IPS DF 19.7 (cell line): ENCODE results near the gene RAB14.
"Not testable (repeated sequence)": the region's sequence is repeated elsewhere in the genome, so short reads cannot be mapped to it uniquely, and the experiment has no call there.

Experiments used
- DNase-seq: peaks from one replicate; pipeline ENCODE4 v3.0.0-alpha.2; 2013; ENCODE audit warnings: low read depth, low spot score

Gene RAB14

GRCh38 chr9:121191235-121191634 lies 10.4 kb downstream of the RAB14 start:
- no peak for DNase-seq

GRCh38 chr9:121189660-121190059 lies 12.0 kb downstream of the RAB14 start:
- no peak for DNase-seq

DNA sequence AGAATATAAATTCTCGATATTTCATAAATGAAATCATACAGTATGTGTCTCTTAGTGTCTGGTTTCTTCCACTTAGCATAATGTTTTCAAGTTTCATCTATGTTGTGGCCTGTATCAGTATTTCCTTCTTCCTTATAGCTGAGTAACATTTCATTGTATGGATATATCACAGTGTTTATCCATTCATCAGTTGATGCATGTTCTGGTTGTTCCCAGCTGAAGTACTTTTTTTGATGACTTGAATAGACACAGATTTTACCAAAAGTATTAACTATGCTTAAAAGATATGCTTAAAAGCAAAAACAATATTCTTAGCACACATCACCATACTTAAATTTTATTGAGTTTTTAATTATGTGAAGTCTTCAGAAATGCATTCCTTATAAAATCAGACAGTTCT lies 12.7 kb downstream of the RAB14 start:
- no peak for DNase-seq

DNA sequence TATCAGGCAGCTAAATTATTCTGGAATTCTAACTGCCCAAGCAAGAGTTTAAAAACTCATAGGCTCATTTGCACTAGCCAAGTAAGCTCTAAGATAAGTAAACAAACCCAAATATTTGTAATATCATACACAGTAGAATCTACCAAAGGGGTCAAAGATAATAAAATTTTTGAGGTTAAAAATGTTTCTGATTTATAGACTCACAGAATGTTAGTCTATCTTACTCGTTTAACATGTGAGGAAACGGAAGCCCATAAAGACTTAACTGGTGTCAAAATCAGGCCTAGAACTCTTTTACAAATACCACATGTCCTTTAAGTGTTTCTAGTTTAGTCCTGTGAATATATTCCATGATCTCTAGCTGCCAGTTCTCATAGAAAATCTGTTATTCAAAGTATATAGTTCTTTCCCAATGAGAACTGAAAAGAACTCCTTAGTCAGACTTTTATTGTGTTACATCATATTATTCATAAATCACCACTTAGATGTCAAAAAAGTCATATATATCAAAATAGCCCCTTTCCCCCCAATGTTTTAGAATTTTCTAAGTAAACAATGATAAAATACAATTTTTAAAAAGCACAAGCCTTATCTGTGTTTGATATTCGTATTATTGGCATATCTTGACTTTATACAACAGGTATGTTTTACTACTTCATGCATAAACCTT lies 13.9 kb downstream of the RAB14 start:
- DNase-seq, result no peak

GRCh38 chr9:121185774-121186403 lies 15.8 kb downstream of the RAB14 start:
- DNase-seq, result no peak

GRCh38 chr9:121185178-121185745 lies 16.4 kb downstream of the RAB14 start:
- no peak for DNase-seq

DNA sequence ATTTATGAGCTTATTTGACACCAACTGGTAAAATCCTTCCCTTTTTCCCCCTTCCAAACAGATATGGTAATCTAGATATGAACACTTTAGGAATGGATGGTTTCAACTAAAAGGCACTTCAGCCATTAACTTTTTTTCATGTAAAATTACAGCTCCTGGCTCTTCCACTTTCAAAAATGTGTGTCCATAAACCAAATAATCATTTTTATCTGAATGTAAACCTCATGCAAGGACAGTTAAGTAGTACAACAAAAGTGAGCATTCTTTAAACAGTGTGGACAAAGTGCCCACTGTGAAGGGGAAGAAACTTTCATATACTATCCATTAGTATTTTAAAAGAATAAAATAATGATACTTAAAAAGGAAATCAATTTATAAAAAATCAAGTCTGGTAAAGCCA lies 17.2 kb downstream of the RAB14 start:
- no peak for DNase-seq

- DNase-seq, result no peak
Measured at GRCh38 chr9:121183666-121184423, 17.8 kb downstream of the RAB14 start.

DNA sequence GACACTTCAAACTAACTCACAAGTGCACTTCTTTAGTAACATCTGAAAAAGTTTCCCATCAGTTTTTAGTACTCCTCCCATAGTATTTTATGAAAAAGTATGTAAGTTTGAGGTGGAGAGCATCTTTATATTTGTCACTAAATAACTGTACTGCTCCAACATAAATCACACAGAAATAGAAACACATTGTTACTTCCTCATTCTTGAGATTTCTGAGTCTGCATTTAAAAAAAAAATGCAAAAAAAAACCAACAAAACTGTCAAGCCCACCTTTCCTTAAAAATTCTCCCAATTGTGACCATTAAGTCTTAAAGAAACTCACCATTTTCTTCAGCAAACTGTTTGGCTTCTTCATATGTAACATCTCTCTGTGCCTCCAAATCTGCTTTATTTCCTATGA lies 18.7 kb downstream of the RAB14 start:
- DNase-seq, result no peak

GRCh38 chr9:121182101-121182836 lies 19.4 kb downstream of the RAB14 start:
- DNase-seq, result no peak

- DNase-seq, result no peak
Measured at GRCh38 chr9:121179930-121180681, 21.6 kb downstream of the RAB14 start.

DNA sequence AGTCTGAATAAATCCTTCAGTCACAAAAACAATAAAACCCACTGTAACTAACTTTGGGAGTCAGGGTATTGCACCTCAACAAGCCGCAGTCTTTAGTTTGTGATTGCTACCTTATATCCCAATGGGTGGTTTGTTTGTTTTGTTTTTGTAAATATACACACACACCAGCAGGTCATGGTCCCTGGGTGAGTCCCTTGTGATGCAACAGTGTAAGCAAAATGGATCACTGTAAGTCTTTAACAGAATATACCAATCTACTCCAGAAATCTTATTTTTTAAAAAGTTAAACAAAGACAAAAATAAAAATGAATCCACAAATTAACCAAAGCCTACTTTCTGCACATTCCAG lies 22.3 kb downstream of the RAB14 start:
- not testable (repeated sequence) for DNase-seq

- DNase-seq, result no peak
Measured at GRCh38 chr9:121178676-121179372, 22.8 kb downstream of the RAB14 start.

- no peak for DNase-seq
Measured at GRCh38 chr9:121173501-121173900, 28.2 kb downstream of the RAB14 start.

GRCh38 chr9:121172726-121173487 lies 28.8 kb downstream of the RAB14 start:
- no peak for DNase-seq

DNA sequence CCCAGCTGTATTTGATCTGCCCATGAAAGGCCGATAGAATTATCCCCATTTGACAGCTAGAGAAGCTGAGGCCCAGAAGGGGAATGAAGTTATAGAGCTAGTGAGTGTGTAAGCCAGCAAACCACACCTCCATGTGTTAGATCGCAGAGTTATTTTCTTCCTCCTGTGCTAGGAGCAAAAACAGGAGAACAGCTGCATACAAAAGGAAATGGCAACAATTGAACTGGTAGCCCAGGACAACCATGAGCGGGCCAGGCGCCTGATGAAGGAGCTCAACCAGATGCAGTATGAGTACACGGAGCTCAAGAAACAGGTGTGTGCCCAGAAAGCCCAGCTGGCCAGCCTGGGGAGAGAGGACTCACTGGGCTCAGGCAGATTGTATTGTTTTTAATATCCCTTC lies 30.4 kb downstream of the RAB14 start:
- no peak for DNase-seq

- DNase-seq, result no peak
Measured at GRCh38 chr9:121169094-121169601, 32.5 kb downstream of the RAB14 start.

DNA sequence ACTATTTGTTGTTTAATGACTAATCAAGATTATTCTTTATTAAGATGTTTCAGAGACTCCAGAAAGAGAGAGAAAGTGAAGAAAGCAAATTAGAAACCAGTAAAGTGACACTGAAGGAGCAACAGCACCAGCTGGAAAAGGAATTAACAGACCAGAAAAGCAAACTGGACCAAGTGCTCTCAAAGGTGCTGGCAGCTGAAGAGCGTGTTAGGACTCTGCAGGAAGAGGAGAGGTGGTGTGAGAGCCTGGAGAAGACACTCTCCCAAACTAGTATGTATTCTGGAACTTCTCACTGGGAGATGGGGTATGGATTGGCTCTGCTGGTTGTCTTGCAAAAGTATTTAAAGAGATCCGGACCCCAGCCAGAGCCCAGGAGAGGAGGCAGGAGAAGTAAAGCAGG lies 33.6 kb downstream of the RAB14 start:
- DNase-seq, result no peak

GRCh38 chr9:121160025-121160424 lies 41.6 kb downstream of the RAB14 start:
- DNase-seq, result no peak

- no peak for DNase-seq
Measured at GRCh38 chr9:121157939-121158338, 43.7 kb downstream of the RAB14 start.
